Natural killer cell (primary cell): Measurements from ENCODE around the gene ZFHX3. TPM values are rescaled to one million over a fixed set of nuclear protein-coding genes. Genes with fewer than 3 reads are reported as not detected.
A peak's percentile ranks its signal among the peaks of the same experiment; 100 is the strongest.

Source experiments
- ATAC-seq, 3 donors: fragments of 150-1000 bp in 2 of 3; fragments of 200-7000 bp in 1 of 3; cut with Tn5 transposase; 1 replicate in 1 of 3; 2 replicates in 2 of 3; pipeline ENCODE4 v1.10.0; 2021; ENCODE audit warnings: mild to moderate bottlenecking in 2 of 3, moderate library complexity in 2 of 3
- DNase-seq, 2 donors: peaks; one replicate each; pipeline versions ENCODE4 v3.0.0 to v3.0.0-alpha.2; 2013 to 2021; ENCODE audit warnings: mixed read lengths in 1 of 2
- H3K27ac ChIP-seq: one replicate; pipeline ENCODE4 v1.5.1; 2013; ENCODE audit warnings: mild to moderate bottlenecking, low read length
- H3K27me3 ChIP-seq: one replicate; pipeline ENCODE4 v1.6.1; 2013; ENCODE audit warnings: low read length; ENCODE audit not compliant: control insufficient read depth, insufficient read depth
- H3K36me3 ChIP-seq: one replicate; pipeline ENCODE4 v1.6.1; 2013; ENCODE audit warnings: low read length; ENCODE audit not compliant: control insufficient read depth, insufficient read depth
- H3K4me1 ChIP-seq: one replicate; pipeline ENCODE4 v1.6.1; 2013; ENCODE audit warnings: low read length; ENCODE audit not compliant: control insufficient read depth, insufficient read depth
- H3K4me3 ChIP-seq: one replicate; pipeline ENCODE4 v1.5.1; 2013; ENCODE audit warnings: low read length
- H3K9me3 ChIP-seq: one replicate; pipeline ENCODE4 v1.6.1; 2013; ENCODE audit warnings: low read length; ENCODE audit not compliant: control insufficient read depth, insufficient read depth
- H3K27ac Mint-ChIP-seq, 2 donors: one replicate each; pipeline ENCODE4 v1.8.0; 2022; ENCODE audit warnings: mild to moderate bottlenecking in 2 of 2, mixed read lengths in 2 of 2, moderate library complexity in 1 of 2
- H3K27me3 Mint-ChIP-seq, 2 donors: one replicate each; pipeline ENCODE4 v1.8.0; 2022; ENCODE audit warnings: low read depth in 2 of 2, mixed read lengths in 2 of 2
- H3K36me3 Mint-ChIP-seq: one replicate; pipeline ENCODE4 v1.8.0; 2022; ENCODE audit warnings: mixed read lengths
- H3K4me1 Mint-ChIP-seq, 2 donors: one replicate each; pipeline ENCODE4 v1.8.0; 2022; ENCODE audit warnings: mixed read lengths in 2 of 2
- H3K4me3 Mint-ChIP-seq: one replicate; pipeline ENCODE4 v1.8.0; 2022; ENCODE audit warnings: mild to moderate bottlenecking, moderate library complexity, mixed read lengths
- H3K9me3 Mint-ChIP-seq, 2 donors: one replicate each; pipeline ENCODE4 v1.8.0; 2022; ENCODE audit warnings: mixed read lengths in 2 of 2
- CTCF ChIP-seq: fragments of 200-600 bp; IDR thresholded peaks from one replicate; pipeline ENCODE4 v1.8.0; 2022; ENCODE audit warnings: antibody characterized with exemption
- WGBS: methylation state at CpG from one replicate; pipeline ENCODE4 v1.1.7; 2013; ENCODE audit warnings: missing lambda C conversion rate; ENCODE audit not compliant: insufficient coverage; 5-methylcytosine and 5-hydroxymethylcytosine counted together
- intact Hi-C: fragments of 100-400 bp; cut with micrococcal nuclease; formaldehyde crosslinking; loops from one replicate; pipeline ENCODE4 v1.14.2; 2022
- total RNA-seq, 4 donors: library from RNA; stranded (reverse); fragments of 120-200 nt in 1 of 4; gene quantifications; one replicate each; pipeline versions ENCODE4 v1.2.3 to v1.2.4, GENCODE V29; 2013 to 2022

The ZFHX3 gene
- total RNA-seq, 3 donors from 2014 or later (not counting 1 experiment from before 2014, with no cell fraction given), result 5.8 to 7.8 (median 7.5) TPM

GRCh38 chr16:73062001-73062616 is 14.2 kb upstream of the ZFHX3 start:
- no peaks in the 10 kb centered on the region for H3K9me3 ChIP-seq
- Mint-ChIP-seq H3K36me3 (peaks cover 4% of the 10 kb centered on the region), H3K9me3 (no peaks in the 10 kb centered on the region), H3K4me3 (peak overlapping the region; percentile 3), H3K27me3 (peaks cover 53 to 65% of the 10 kb centered on the region in 2 donors), H3K4me1 (peaks cover 25 to 45% of the 10 kb centered on the region in 2 donors), H3K27ac (no peak overlapping the region)
- no peak for TF ChIP-seq CTCF
- intact Hi-C loops, result no loop called here
- H3K27me3 ChIP-seq, result peaks cover 57% of the 10 kb centered on the region
- DNase-seq (no peak), ATAC-seq (no peak)
- no peak overlapping the region for H3K27ac ChIP-seq
- H3K4me3 ChIP-seq, result no peak overlapping the region
- H3K36me3 ChIP-seq, result no peaks in the 10 kb centered on the region
- WGBS, result 96% methylated on average over 3 of the region's 3 CpGs
- H3K4me1 ChIP-seq, result peaks cover 43% of the 10 kb centered on the region

GRCh38 chr16:73060892-73061490 is 13.1 kb upstream of the ZFHX3 start:
- no peak for DNase-seq
- Histone ChIP-seq H3K4me1 (peaks cover 38% of the 10 kb centered on the region), H3K4me3 (no peak overlapping the region), H3K27ac (no peak overlapping the region), H3K27me3 (peaks cover 49% of the 10 kb centered on the region), H3K36me3 (no peaks in the 10 kb centered on the region), H3K9me3 (no peaks in the 10 kb centered on the region)
- intact Hi-C loops, result no loop called here
- H3K36me3 Mint-ChIP-seq, result peaks cover 7% of the 10 kb centered on the region
- H3K27ac Mint-ChIP-seq, result no peak overlapping the region
- 92% methylated on average over 4 of the region's 4 CpGs for WGBS
- TF ChIP-seq CTCF, result no peak
- H3K27me3 Mint-ChIP-seq, result peaks cover 48 to 68% of the 10 kb centered on the region in 2 donors
- peaks cover 29 to 50% of the 10 kb centered on the region in 2 donors for H3K4me1 Mint-ChIP-seq
- ATAC-seq, result no peak
- H3K4me3 Mint-ChIP-seq, result no peak overlapping the region
- no peaks in the 10 kb centered on the region for H3K9me3 Mint-ChIP-seq

- Histone ChIP-seq H3K27me3 (peaks cover 39% of the 10 kb centered on the region), H3K36me3 (no peaks in the 10 kb centered on the region), H3K4me1 (peaks cover 37% of the 10 kb centered on the region), H3K9me3 (no peaks in the 10 kb centered on the region), H3K4me3 (no peak overlapping the region), H3K27ac (no peak overlapping the region)
- ATAC-seq (no peak), DNase-seq (no peak)
- H3K27me3 Mint-ChIP-seq, result peaks cover 43 to 68% of the 10 kb centered on the region in 2 donors
- 74% methylated on average over 9 of the region's 10 CpGs for WGBS
- peaks cover 37 to 53% of the 10 kb centered on the region in 2 donors for H3K4me1 Mint-ChIP-seq
- no peak overlapping the region for H3K27ac Mint-ChIP-seq
- peak overlapping the region; percentile 94 for H3K4me3 Mint-ChIP-seq
- intact Hi-C loops, result no loop called here
- TF ChIP-seq CTCF, result no peak
- H3K9me3 Mint-ChIP-seq, result no peaks in the 10 kb centered on the region
- H3K36me3 Mint-ChIP-seq, result peaks cover 7% of the 10 kb centered on the region
These were observed 12.1 kb upstream of the ZFHX3 start for GRCh38 chr16:73059779-73060615.
